Duodenal mucosa (tissue), 2 donors: Measurements from ENCODE around the gene TRH.

Source experiments
- H3K27ac ChIP-seq: one replicate; pipeline ENCODE4 v1.7.0; 2013; ENCODE audit warnings: low read depth, low read length
- H3K27me3 ChIP-seq, 2 donors: one replicate each; pipeline ENCODE4 v1.7.0; 2013; ENCODE audit warnings: low read length in 2 of 2, control low read depth in 1 of 2; ENCODE audit not compliant: insufficient read depth in 2 of 2, control insufficient read depth in 1 of 2
- H3K36me3 ChIP-seq, 2 donors: one replicate each; pipeline ENCODE4 v1.7.0; 2013; ENCODE audit warnings: low read length in 2 of 2, control low read depth in 1 of 2; ENCODE audit not compliant: insufficient read depth in 2 of 2, control insufficient read depth in 1 of 2
- H3K4me1 ChIP-seq, 2 donors: one replicate each; pipeline ENCODE4 v1.7.0; 2013; ENCODE audit warnings: low read length in 2 of 2, control low read depth in 1 of 2; ENCODE audit not compliant: insufficient read depth in 2 of 2, control insufficient read depth in 1 of 2
- H3K4me3 ChIP-seq, 2 donors: one replicate each; pipeline ENCODE4 v1.7.0; 2013; ENCODE audit warnings: low read length in 2 of 2, low read depth in 1 of 2
- H3K9ac ChIP-seq, 2 donors: one replicate each; pipeline ENCODE4 v1.7.0; 2013; ENCODE audit warnings: low read length in 2 of 2, low read depth in 1 of 2
- H3K9me3 ChIP-seq, 2 donors: one replicate each; pipeline ENCODE4 v1.7.0; 2013; ENCODE audit warnings: low read length in 2 of 2, control low read depth in 1 of 2; ENCODE audit not compliant: control insufficient read depth in 1 of 2

TRH gene

GRCh38 chr3:129974564-129974832, at the start of gene TRH:
TSS of gene TRH (plus strand) at chr3:129974720. CDS start at chr3:129975817, 1,097 bp downstream.
- no peaks in the 10 kb centered on the region for H3K9me3 ChIP-seq
- peak within 1 kb of the TSS; percentile 26 to 36 for H3K4me3 ChIP-seq
- peaks cover 0 to 6% of the 10 kb centered on the region in 2 donors for H3K4me1 ChIP-seq
- peaks cover 27 to 45% of the 10 kb centered on the region in 2 donors for H3K27me3 ChIP-seq
- no peak within 1 kb of the TSS for H3K9ac ChIP-seq
- H3K27ac ChIP-seq = no peak within 1 kb of the TSS
- H3K36me3 ChIP-seq = no peaks in the 10 kb centered on the region

- H3K4me1 ChIP-seq = no peaks in the 10 kb centered on the region
- H3K27ac ChIP-seq = no peak overlapping the region
- no peak overlapping the region for H3K4me3 ChIP-seq
- H3K9me3 ChIP-seq = peaks cover 11 to 19% of the 10 kb centered on the region in 2 donors
- no peak overlapping the region for H3K9ac ChIP-seq
- H3K27me3 ChIP-seq = no peaks in the 10 kb centered on the region
- no peaks in the 10 kb centered on the region for H3K36me3 ChIP-seq
Measured at GRCh38 chr3:129927072-129927471, 47.4 kb upstream of the TRH start.

- Histone ChIP-seq H3K36me3 (no peaks in the 10 kb centered on the region), H3K9ac (no peak overlapping the region), H3K4me1 (no peaks in the 10 kb centered on the region), H3K27ac (no peak overlapping the region), H3K27me3 (no peaks in the 10 kb centered on the region), H3K9me3 (peaks cover 11 to 19% of the 10 kb centered on the region in 2 donors), H3K4me3 (no peak overlapping the region)
Measured at GRCh38 chr3:129929383-129929782, 45.1 kb upstream of the TRH start.

GRCh38 chr3:129933471-129933870, 41.0 kb upstream of the TRH start:
- Histone ChIP-seq H3K4me3 (no peak overlapping the region), H3K27ac (no peak overlapping the region), H3K9me3 (peaks cover 7 to 19% of the 10 kb centered on the region in 2 donors), H3K9ac (no peak overlapping the region), H3K4me1 (no peaks in the 10 kb centered on the region), H3K27me3 (no peaks in the 10 kb centered on the region), H3K36me3 (no peaks in the 10 kb centered on the region)

GRCh38 chr3:129934234-129935123, 40.0 kb upstream of the TRH start:
- H3K9ac ChIP-seq = no peak overlapping the region

GRCh38 chr3:129936757-129937156, 37.8 kb upstream of the TRH start:
- H3K9me3 ChIP-seq = peaks cover 0 to under 1% of the 10 kb centered on the region in 2 donors
- H3K4me1 ChIP-seq = no peaks in the 10 kb centered on the region
- H3K9ac ChIP-seq = peak overlapping the region; percentile 6 to 45
- H3K36me3 ChIP-seq = no peaks in the 10 kb centered on the region
- no peaks in the 10 kb centered on the region for H3K27me3 ChIP-seq
- H3K4me3 ChIP-seq = peak overlapping the region; percentile 67 to 71
- H3K27ac ChIP-seq = no peak overlapping the region

More at GRCh38 chr3:129934234-129935123, 40.0 kb upstream of the TRH start:
- Histone ChIP-seq H3K4me1 (no peaks in the 10 kb centered on the region), H3K27me3 (no peaks in the 10 kb centered on the region), H3K9me3 (peaks cover 2 to 13% of the 10 kb centered on the region in 2 donors), H3K27ac (no peak overlapping the region), H3K4me3 (peak overlapping the region; percentile 47 to 53), H3K36me3 (no peaks in the 10 kb centered on the region)

GRCh38 chr3:129937717-129938116, 36.8 kb upstream of the TRH start:
- no peaks in the 10 kb centered on the region for H3K27me3 ChIP-seq
- no peaks in the 10 kb centered on the region for H3K9me3 ChIP-seq
- no peak overlapping the region for H3K27ac ChIP-seq
- H3K36me3 ChIP-seq = no peaks in the 10 kb centered on the region
- H3K4me1 ChIP-seq = no peaks in the 10 kb centered on the region
- no peak overlapping the region for H3K9ac ChIP-seq
- no peak overlapping the region for H3K4me3 ChIP-seq

- Histone ChIP-seq H3K9me3 (no peaks in the 10 kb centered on the region), H3K36me3 (no peaks in the 10 kb centered on the region), H3K27ac (no peak overlapping the region), H3K27me3 (no peaks in the 10 kb centered on the region), H3K4me3 (no peak overlapping the region), H3K9ac (no peak overlapping the region), H3K4me1 (no peaks in the 10 kb centered on the region)
Measured at GRCh38 chr3:129938140-129938930, 36.2 kb upstream of the TRH start.

- no peak overlapping the region for H3K27ac ChIP-seq
- no peaks in the 10 kb centered on the region for H3K36me3 ChIP-seq
- H3K9me3 ChIP-seq = no peaks in the 10 kb centered on the region
- no peaks in the 10 kb centered on the region for H3K4me1 ChIP-seq
- no peaks in the 10 kb centered on the region for H3K27me3 ChIP-seq
- H3K4me3 ChIP-seq = no peak overlapping the region
- H3K9ac ChIP-seq = no peak overlapping the region
Measured at GRCh38 chr3:129940086-129940485, 34.4 kb upstream of the TRH start.

GRCh38 chr3:129942296-129942695, 32.2 kb upstream of the TRH start:
- H3K4me3 ChIP-seq = no peak overlapping the region
- no peaks in the 10 kb centered on the region for H3K4me1 ChIP-seq
- no peak overlapping the region for H3K9ac ChIP-seq
- no peaks in the 10 kb centered on the region for H3K9me3 ChIP-seq
- H3K27ac ChIP-seq = no peak overlapping the region
- H3K27me3 ChIP-seq = no peaks in the 10 kb centered on the region
- no peaks in the 10 kb centered on the region for H3K36me3 ChIP-seq
